GM23338 (cell line): ENCODE measurements around the gene TMEM176B. TPM values are rescaled to one million over a fixed set of nuclear protein-coding genes. Genes with fewer than 3 reads are reported as not detected.

Experiments used
- ATAC-seq: fragments of 200-7000 bp; cut with Tn5 transposase; 3 replicates; pipeline ENCODE4 v1.9.1; 2020
- DNase-seq: peaks from one replicate; pipeline ENCODE4 v3.0.0-alpha.2; 2015; ENCODE audit warnings: low spot score
- H2AFZ ChIP-seq: fragments of 200-600 bp; sonication (generic); 2 replicates; pipeline ENCODE4 v1.8.0; 2016; ENCODE audit warnings: antibody characterized with exemption, mild to moderate bottlenecking, moderate library complexity
- H3F3A ChIP-seq: fragments of 200-600 bp; sonication (generic); replicated peaks from 2 replicates; pipeline ENCODE4 v1.8.0; 2017; ENCODE audit warnings: antibody characterized with exemption, mixed run types, low read depth
- H3K27ac ChIP-seq: fragments of 200-600 bp; sonication (generic); 2 replicates; pipeline ENCODE4 v1.6.1; 2016; ENCODE audit warnings: low read depth
- H3K27me3 ChIP-seq: fragments of 200-600 bp; sonication (generic); 2 replicates; pipeline ENCODE4 v1.8.0; 2016; ENCODE audit warnings: mild to moderate bottlenecking, mixed run types, moderate library complexity; ENCODE audit not compliant: insufficient read depth
- H3K36me3 ChIP-seq: fragments of 200-600 bp; sonication (generic); 2 replicates; pipeline ENCODE4 v1.8.0; 2016; ENCODE audit warnings: mild to moderate bottlenecking; ENCODE audit not compliant: insufficient read depth
- H3K4me1 ChIP-seq: fragments of 200-600 bp; sonication (generic); 2 replicates; pipeline ENCODE4 v1.8.0; 2016; ENCODE audit warnings: mild to moderate bottlenecking, moderate library complexity; ENCODE audit not compliant: insufficient read depth
- H3K4me2 ChIP-seq: fragments of 200-600 bp; sonication (generic); 2 replicates; pipeline ENCODE4 v1.7.1; 2017; ENCODE audit warnings: mixed run types
- H3K4me3 ChIP-seq: fragments of 200-600 bp; sonication (generic); 2 replicates; pipeline ENCODE4 v1.6.1; 2016; ENCODE audit warnings: mixed run types
- H3K79me2 ChIP-seq: fragments of 200-600 bp; sonication (generic); replicated peaks from 2 replicates; pipeline ENCODE4 v1.8.0; 2017; ENCODE audit warnings: mild to moderate bottlenecking; ENCODE audit not compliant: insufficient read depth
- H3K9me2 ChIP-seq: fragments of 200-600 bp; sonication (generic); 2 replicates; pipeline ENCODE4 v1.8.0; 2017; ENCODE audit not compliant: insufficient read depth
- H4K20me1 ChIP-seq: fragments of 200-600 bp; sonication (generic); replicated peaks from 2 replicates; pipeline ENCODE4 v1.8.0; 2017; ENCODE audit warnings: mild to moderate bottlenecking; ENCODE audit not compliant: insufficient read depth
- H3K27ac Mint-ChIP-seq: 2 replicates; pipeline ENCODE4 v1.8.0; 2020; ENCODE audit warnings: inconsistent platforms, mild to moderate bottlenecking, moderate library complexity, mixed read lengths
- H3K27me3 Mint-ChIP-seq: 3 replicates; pipeline ENCODE4 v1.8.0; 2022; ENCODE audit warnings: low read depth, mild to moderate bottlenecking, moderate library complexity, mixed read lengths, inconsistent platforms; ENCODE audit not compliant: insufficient read depth, poor library complexity
- H3K36me3 Mint-ChIP-seq: 3 replicates; pipeline ENCODE4 v1.8.0; 2021; ENCODE audit warnings: low read depth, mild to moderate bottlenecking, inconsistent platforms, moderate library complexity, mixed read lengths
- H3K4me1 Mint-ChIP-seq: 3 replicates; pipeline ENCODE4 v1.8.0; 2020; ENCODE audit warnings: mild to moderate bottlenecking, inconsistent platforms, mixed read lengths
- H3K4me3 Mint-ChIP-seq: 3 replicates; pipeline ENCODE4 v1.8.0; 2021; ENCODE audit warnings: moderate library complexity, mild to moderate bottlenecking, inconsistent platforms, mixed read lengths
- H3K9me3 Mint-ChIP-seq: 3 replicates; pipeline ENCODE4 v1.8.0; 2020; ENCODE audit warnings: moderate library complexity, mild to moderate bottlenecking, inconsistent platforms, mixed read lengths
- JUNB ChIP-seq: IDR thresholded peaks from one replicate; pipeline ENCODE4 v1.6.1; 2016; ENCODE audit warnings: antibody characterized with exemption; ENCODE audit not compliant: unreplicated experiment
- NANOG ChIP-seq: IDR thresholded peaks from 2 replicates; pipeline ENCODE4 v1.6.1; 2016; ENCODE audit warnings: antibody characterized with exemption, borderline replicate concordance
- POLR2AphosphoS5 ChIP-seq: IDR thresholded peaks from 2 replicates; pipeline ENCODE4 v1.6.1; 2016; ENCODE audit warnings: antibody characterized with exemption, low read depth
- STAT1 ChIP-seq: IDR thresholded peaks from one replicate; pipeline ENCODE4 v1.6.1; 2016; ENCODE audit warnings: antibody characterized with exemption; ENCODE audit not compliant: unreplicated experiment
- ZNF114 ChIP-seq: fragments of 250-450 bp; sonication (Bioruptor Pico); IDR thresholded peaks from 2 replicates; pipeline ENCODE4 v1.5.0; 2020; ENCODE audit warnings: mild to moderate bottlenecking, moderate library complexity
- ZNF462 ChIP-seq: fragments of 250-450 bp; sonication (Bioruptor Pico); IDR thresholded peaks from 2 replicates; pipeline ENCODE4 v1.5.0; 2020; ENCODE audit warnings: mild to moderate bottlenecking, moderate library complexity
- polyA plus RNA-seq: library from polyadenylated mRNA; unstranded; fragments of >200 nt; fragmentation: Nextera tagmentation; extraction: Ambion mirVana; gene quantifications from 2 replicates; pipeline ENCODE4 v1.2.1, GENCODE V29; 2016
- total RNA-seq: library from RNA; depleted of rRNA; stranded (reverse); fragments of >200 nt; shearing (Covaris generic); gene quantifications from 2 replicates; pipeline ENCODE4 v1.2.3, GENCODE V29; 2014
- TF ChIP-seq, protein P1 (sequence below), 2 experiments: fragments of 200-600 bp in 1 of 2; sonication (generic) in 1 of 2; conservative IDR thresholded peaks; 2 replicates each; pipeline versions ENCODE4 v1.5.1 to v1.6.1; 2016 to 2017; ENCODE audit warnings: antibody characterized with exemption in 2 of 2, low read depth in 2 of 2, mild to moderate bottlenecking in 2 of 2, moderate library complexity in 1 of 2
- TF ChIP-seq, protein P2 (sequence below): IDR thresholded peaks from 2 replicates; pipeline ENCODE4 v1.6.1; 2016; ENCODE audit warnings: antibody characterized with exemption

TMEM176B gene
- total and polyA plus RNA-seq, 2 experiments from 2014 or later = 0.35 to 0.42 TPM

DNA sequence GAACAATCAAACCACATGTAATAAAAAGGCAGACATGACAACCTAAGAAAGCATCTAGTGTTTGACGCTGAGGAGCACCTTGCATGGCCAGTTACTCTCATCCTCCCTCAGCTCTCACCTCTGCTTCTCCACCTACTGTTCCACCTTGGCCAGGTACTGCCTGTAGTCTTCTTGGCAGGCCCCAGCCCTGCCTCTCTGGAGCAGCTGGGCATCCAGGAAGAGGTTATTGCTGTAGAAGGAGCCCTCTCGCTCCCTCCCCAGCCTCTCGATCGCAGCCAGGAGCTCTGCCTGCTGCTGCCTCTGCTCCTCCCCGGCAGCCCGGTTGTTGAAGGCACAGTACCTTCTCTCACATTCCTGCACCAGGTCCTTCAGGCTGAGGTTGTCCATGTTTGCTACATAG lies 53.2 kb downstream of the TMEM176B start:
- H3K27me3 Mint-ChIP-seq = peaks cover 78% of the 10 kb centered on the region
- H3K4me1 Mint-ChIP-seq = no peaks in the 10 kb centered on the region
- ATAC-seq (no peak), DNase-seq (no peak)
- H3K9me3 Mint-ChIP-seq = no peaks in the 10 kb centered on the region; the same call in 1 of the 3 replicates
- Histone ChIP-seq H3K27me3 (peaks cover 96% of the 10 kb centered on the region), H3K36me3 (no peaks in the 10 kb centered on the region), H3K4me1 (no peaks in the 10 kb centered on the region), H3K9me2 (no peaks in the 10 kb centered on the region), H3K79me2 (no peaks in the 10 kb centered on the region), H3K4me2 (no peak overlapping the region), H3K4me3 (no peak overlapping the region), H3F3A (no peaks in the 10 kb centered on the region), H3K27ac (no peak overlapping the region), H2AFZ (no peak overlapping the region), H4K20me1 (peaks cover 2% of the 10 kb centered on the region)
- H3K4me3 Mint-ChIP-seq = no peak overlapping the region
- no peak for TF ChIP-seq NANOG
- TF ChIP-seq, protein P1, sequence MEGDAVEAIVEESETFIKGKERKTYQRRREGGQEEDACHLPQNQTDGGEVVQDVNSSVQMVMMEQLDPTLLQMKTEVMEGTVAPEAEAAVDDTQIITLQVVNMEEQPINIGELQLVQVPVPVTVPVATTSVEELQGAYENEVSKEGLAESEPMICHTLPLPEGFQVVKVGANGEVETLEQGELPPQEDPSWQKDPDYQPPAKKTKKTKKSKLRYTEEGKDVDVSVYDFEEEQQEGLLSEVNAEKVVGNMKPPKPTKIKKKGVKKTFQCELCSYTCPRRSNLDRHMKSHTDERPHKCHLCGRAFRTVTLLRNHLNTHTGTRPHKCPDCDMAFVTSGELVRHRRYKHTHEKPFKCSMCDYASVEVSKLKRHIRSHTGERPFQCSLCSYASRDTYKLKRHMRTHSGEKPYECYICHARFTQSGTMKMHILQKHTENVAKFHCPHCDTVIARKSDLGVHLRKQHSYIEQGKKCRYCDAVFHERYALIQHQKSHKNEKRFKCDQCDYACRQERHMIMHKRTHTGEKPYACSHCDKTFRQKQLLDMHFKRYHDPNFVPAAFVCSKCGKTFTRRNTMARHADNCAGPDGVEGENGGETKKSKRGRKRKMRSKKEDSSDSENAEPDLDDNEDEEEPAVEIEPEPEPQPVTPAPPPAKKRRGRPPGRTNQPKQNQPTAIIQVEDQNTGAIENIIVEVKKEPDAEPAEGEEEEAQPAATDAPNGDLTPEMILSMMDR (conservative IDR thresholded peaks at IDR 0.05; ENCODE audit: low read depth in 2 of 2) = no peak
- TF ChIP-seq JUNB = no peak
- no peak for TF ChIP-seq STAT1
- TF ChIP-seq, protein P2, sequence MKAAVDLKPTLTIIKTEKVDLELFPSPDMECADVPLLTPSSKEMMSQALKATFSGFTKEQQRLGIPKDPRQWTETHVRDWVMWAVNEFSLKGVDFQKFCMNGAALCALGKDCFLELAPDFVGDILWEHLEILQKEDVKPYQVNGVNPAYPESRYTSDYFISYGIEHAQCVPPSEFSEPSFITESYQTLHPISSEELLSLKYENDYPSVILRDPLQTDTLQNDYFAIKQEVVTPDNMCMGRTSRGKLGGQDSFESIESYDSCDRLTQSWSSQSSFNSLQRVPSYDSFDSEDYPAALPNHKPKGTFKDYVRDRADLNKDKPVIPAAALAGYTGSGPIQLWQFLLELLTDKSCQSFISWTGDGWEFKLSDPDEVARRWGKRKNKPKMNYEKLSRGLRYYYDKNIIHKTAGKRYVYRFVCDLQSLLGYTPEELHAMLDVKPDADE = no peak
- TF ChIP-seq POLR2AphosphoS5 = no peak
- TF ChIP-seq ZNF114 = no peak
- no peak for TF ChIP-seq ZNF462 (CRISPR knock-in tag)
- H3K27ac Mint-ChIP-seq = no peak overlapping the region
- H3K36me3 Mint-ChIP-seq = no peaks in the 10 kb centered on the region
